DOHH2 (cell line): ENCODE data around the gene GNRHR.

Source experiments
- H3F3A ChIP-seq: fragments of 200-600 bp; sonication (generic), shearing (Covaris generic); 2 replicates; pipeline ENCODE4 v1.6.0; 2016; ENCODE audit warnings: antibody characterized with exemption, mild to moderate bottlenecking; ENCODE audit not compliant: control insufficient read depth, insufficient read depth
- H3K27ac ChIP-seq: fragments of 200-600 bp; sonication (generic); 2 replicates; pipeline ENCODE4 v1.5.1; 2014; ENCODE audit warnings: low read depth, mild to moderate bottlenecking, low read length, moderate library complexity
- H3K27me3 ChIP-seq: fragments of 200-600 bp; sonication (generic); 2 replicates; pipeline ENCODE4 v1.6.1; 2014; ENCODE audit warnings: mild to moderate bottlenecking, low read length, mixed read lengths; ENCODE audit not compliant: control insufficient read depth
- H3K36me3 ChIP-seq: fragments of 200-600 bp; sonication (generic); 2 replicates; pipeline ENCODE4 v1.6.1; 2014; ENCODE audit warnings: mild to moderate bottlenecking, low read length, moderate library complexity, mixed read lengths; ENCODE audit not compliant: control insufficient read depth
- H3K4me1 ChIP-seq: fragments of 200-600 bp; sonication (generic); 2 replicates; pipeline ENCODE4 v1.6.1; 2014; ENCODE audit warnings: mild to moderate bottlenecking, low read length, mixed read lengths; ENCODE audit not compliant: control insufficient read depth
- H3K4me2 ChIP-seq: fragments of 200-600 bp; sonication (generic); 2 replicates; pipeline ENCODE4 v1.6.0; 2014; ENCODE audit warnings: mild to moderate bottlenecking, low read length, moderate library complexity
- H3K4me3 ChIP-seq: fragments of 200-600 bp; sonication (generic); 2 replicates; pipeline ENCODE4 v1.5.1; 2014; ENCODE audit warnings: mild to moderate bottlenecking, low read length, mixed read lengths
- H3K79me2 ChIP-seq: fragments of 200-600 bp; sonication (generic); 2 replicates; pipeline ENCODE4 v1.6.1; 2014; ENCODE audit warnings: mild to moderate bottlenecking, low read length, mixed read lengths; ENCODE audit not compliant: control insufficient read depth
- H3K9me2 ChIP-seq: fragments of 200-600 bp; sonication (generic); replicated peaks from 2 replicates; pipeline ENCODE4 v1.6.1; 2014; ENCODE audit warnings: mild to moderate bottlenecking, low read length, mixed read lengths; ENCODE audit not compliant: control insufficient read depth
- H3K9me3 ChIP-seq: fragments of 200-600 bp; sonication (generic); 2 replicates; pipeline ENCODE4 v1.6.1; 2014; ENCODE audit warnings: antibody characterized with exemption, low read length, mixed read lengths; ENCODE audit not compliant: control insufficient read depth, insufficient read depth
- H4K20me1 ChIP-seq: fragments of 200-600 bp; sonication (generic); 2 replicates; pipeline ENCODE4 v1.6.0; 2014; ENCODE audit warnings: low read depth, mild to moderate bottlenecking, antibody characterized with exemption, low read length, moderate library complexity; ENCODE audit not compliant: control insufficient read depth, insufficient read depth
- EZH2phosphoT487 ChIP-seq: fragments of 200-600 bp; sonication (generic); IDR thresholded peaks from 2 replicates; pipeline ENCODE4 v1.6.1; 2017; ENCODE audit warnings: borderline replicate concordance, mild to moderate bottlenecking, antibody characterized with exemption, low read length, moderate library complexity, mixed read lengths
- TF ChIP-seq, protein P1 (sequence below): fragments of 200-600 bp; sonication (generic); IDR thresholded peaks from one replicate; pipeline ENCODE4 v1.5.1; 2014; ENCODE audit warnings: antibody characterized with exemption, mild to moderate bottlenecking, low read depth, low read length; ENCODE audit not compliant: poor library complexity, severe bottlenecking

Gene GNRHR

DNA sequence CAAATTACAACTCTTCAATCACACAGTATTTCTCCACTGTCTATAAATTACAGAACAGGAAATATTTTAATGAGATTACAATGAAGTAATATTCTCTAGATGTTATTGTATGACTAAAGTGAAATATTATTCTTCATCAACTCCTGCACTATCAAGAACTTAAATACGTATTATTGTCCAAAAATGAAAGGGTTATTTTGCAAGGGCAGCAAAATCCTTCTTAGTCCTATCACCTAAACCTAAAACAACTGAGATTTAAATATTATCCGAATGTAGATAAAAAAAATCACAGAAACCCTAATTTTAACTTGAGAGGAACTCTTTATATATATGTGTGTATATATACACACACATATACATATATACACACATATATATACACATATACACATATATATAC, 58.1 kb downstream of the GNRHR start:
- Histone ChIP-seq H3K4me3 (no peak overlapping the region), H3K4me2 (no peak overlapping the region), H3K36me3 (peaks cover 43% of the 10 kb centered on the region), H3F3A (no peaks in the 10 kb centered on the region; the same call in 1 of the 2 replicates), H3K9me3 (no peaks in the 10 kb centered on the region), H3K27ac (no peak overlapping the region), H3K9me2 (no peaks in the 10 kb centered on the region), H3K79me2 (peaks cover 55% of the 10 kb centered on the region), H3K4me1 (peaks cover 13% of the 10 kb centered on the region), H4K20me1 (no peaks in the 10 kb centered on the region; the same call in 1 of the 2 replicates), H3K27me3 (no peaks in the 10 kb centered on the region)
- TF ChIP-seq, protein P1, sequence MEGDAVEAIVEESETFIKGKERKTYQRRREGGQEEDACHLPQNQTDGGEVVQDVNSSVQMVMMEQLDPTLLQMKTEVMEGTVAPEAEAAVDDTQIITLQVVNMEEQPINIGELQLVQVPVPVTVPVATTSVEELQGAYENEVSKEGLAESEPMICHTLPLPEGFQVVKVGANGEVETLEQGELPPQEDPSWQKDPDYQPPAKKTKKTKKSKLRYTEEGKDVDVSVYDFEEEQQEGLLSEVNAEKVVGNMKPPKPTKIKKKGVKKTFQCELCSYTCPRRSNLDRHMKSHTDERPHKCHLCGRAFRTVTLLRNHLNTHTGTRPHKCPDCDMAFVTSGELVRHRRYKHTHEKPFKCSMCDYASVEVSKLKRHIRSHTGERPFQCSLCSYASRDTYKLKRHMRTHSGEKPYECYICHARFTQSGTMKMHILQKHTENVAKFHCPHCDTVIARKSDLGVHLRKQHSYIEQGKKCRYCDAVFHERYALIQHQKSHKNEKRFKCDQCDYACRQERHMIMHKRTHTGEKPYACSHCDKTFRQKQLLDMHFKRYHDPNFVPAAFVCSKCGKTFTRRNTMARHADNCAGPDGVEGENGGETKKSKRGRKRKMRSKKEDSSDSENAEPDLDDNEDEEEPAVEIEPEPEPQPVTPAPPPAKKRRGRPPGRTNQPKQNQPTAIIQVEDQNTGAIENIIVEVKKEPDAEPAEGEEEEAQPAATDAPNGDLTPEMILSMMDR = no peak
- no peak for TF ChIP-seq EZH2phosphoT487

DNA sequence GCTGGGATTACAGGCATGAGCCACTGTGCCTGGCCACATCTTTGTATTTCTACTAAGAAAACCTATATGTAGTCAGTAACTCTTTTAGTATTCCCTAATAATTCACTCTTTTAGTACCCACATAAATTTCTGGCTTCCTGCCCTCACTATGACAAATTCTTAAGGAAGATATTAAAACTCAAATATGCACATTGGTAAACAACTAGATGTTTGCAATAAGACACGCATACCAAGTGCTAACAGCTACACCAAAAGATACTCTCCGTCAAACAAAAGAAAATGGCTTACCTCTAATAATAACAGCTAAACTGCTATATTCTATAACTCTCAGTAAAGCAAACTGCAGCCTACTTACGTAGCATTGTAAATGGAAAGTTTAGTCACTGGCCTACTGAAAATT, 59.5 kb downstream of the GNRHR start:
- Histone ChIP-seq H3K27ac (no peak overlapping the region), H3K4me2 (no peak overlapping the region), H3K27me3 (no peaks in the 10 kb centered on the region), H3K36me3 (peaks cover 50% of the 10 kb centered on the region), H3F3A (no peaks in the 10 kb centered on the region), H3K9me2 (no peaks in the 10 kb centered on the region), H3K4me1 (peaks cover 8% of the 10 kb centered on the region), H3K9me3 (no peaks in the 10 kb centered on the region), H3K79me2 (peaks cover 53% of the 10 kb centered on the region), H3K4me3 (no peak overlapping the region), H4K20me1 (no peaks in the 10 kb centered on the region; the same call in 1 of the 2 replicates)
- no peak for TF ChIP-seq EZH2phosphoT487
- TF ChIP-seq, protein P1 = no peak

DNA sequence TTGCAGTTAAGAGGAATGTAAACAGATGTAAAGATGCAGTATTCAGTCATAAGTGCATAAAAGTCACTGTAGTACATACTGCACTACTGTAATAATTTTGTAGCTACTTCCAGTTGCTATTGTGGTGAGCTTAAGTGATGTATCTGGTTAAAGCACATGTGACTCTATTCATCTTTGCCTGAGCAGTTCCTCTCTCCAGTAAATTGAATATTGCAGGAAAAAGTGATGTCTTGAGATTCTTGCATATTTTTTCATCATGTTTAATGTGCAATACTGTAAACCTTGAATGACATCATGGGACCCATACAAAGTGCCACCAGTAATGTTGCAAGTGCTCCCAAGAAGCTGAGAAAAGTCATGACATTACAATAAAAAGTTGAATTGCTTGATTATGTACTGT, 62.9 kb downstream of the GNRHR start:
- Histone ChIP-seq H3K79me2 (peaks cover 44% of the 10 kb centered on the region), H3K27ac (no peak overlapping the region)

More for the DNA sequence above, 62.9 kb downstream of the GNRHR start:
- Histone ChIP-seq H3K9me2 (no peaks in the 10 kb centered on the region), H3K36me3 (peaks cover 54% of the 10 kb centered on the region), H3K4me1 (no peaks in the 10 kb centered on the region), H3K27me3 (no peaks in the 10 kb centered on the region), H3K4me3 (no peak overlapping the region), H3K9me3 (no peaks in the 10 kb centered on the region), H3F3A (no peaks in the 10 kb centered on the region), H3K4me2 (no peak overlapping the region), H4K20me1 (no peaks in the 10 kb centered on the region)
- TF ChIP-seq, protein P1 = no peak
- no peak for TF ChIP-seq EZH2phosphoT487
